Measurements from ENCODE around the gene PWP2.
"Not testable (repeated sequence)": the region's sequence is repeated elsewhere in the genome, so short reads cannot be mapped to it uniquely, and the experiment has no call there.

PWP2 gene

DNA sequence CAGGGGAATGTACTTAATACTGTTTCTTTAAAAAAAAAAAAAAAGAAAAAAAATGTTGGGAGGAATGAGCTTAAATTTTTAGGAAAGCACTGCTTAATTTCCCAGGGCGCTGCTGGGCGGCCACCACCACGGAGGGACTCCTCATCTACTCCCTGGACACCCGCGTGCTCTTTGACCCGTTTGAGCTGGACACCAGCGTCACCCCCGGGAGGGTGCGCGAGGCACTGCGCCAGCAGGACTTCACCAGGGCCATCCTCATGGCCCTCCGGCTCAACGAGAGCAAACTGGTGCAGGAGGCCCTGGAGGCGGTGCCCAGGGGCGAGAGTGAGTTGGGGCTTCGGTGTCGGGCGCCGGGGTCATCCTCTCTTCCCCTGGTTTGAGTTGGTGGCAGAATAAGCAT is 20.6 kb downstream of the PWP2 start:
- not testable (repeated sequence) for FAIRE-seq; DNase-seq (ENCODE audit: insufficient read length, low spot score)

DNA sequence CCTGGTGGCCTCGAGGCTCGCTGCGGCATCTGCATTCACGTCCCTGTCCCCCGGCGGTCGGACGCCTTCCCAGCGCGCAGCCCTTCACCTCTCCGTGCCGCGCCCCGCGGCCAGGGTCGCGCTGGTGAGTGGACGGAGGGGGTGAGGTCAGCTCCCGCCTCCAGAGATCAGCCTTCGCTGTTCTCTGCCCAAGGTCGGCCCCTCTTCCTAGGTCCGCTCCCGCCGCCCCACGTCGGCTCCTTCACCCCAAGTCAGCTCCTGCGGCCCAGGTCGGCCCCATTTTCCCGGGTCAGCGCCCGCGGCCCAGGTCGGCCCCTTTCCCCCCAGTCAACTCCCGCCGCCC is 26.5 kb downstream of the PWP2 start:
- not testable (repeated sequence) for DNase-seq (ENCODE audit: insufficient read length, low spot score); FAIRE-seq

- not testable (repeated sequence) for FAIRE-seq; DNase-seq (ENCODE audit: insufficient read length, low spot score)
These were observed 27.5 kb downstream of the PWP2 start for GRCh38 chr21:44134732-44135131.

GRCh38 chr21:44138039-44138438 is 30.8 kb downstream of the PWP2 start:
- not testable (repeated sequence) for DNase-seq (ENCODE audit: insufficient read length, low spot score)
- FAIRE-seq = peak; percentile 99

GRCh38 chr21:44139787-44140551 is 32.8 kb downstream of the PWP2 start:
- FAIRE-seq = peak; percentile 49
- not testable (repeated sequence) for DNase-seq (ENCODE audit: insufficient read length, low spot score)

DNA sequence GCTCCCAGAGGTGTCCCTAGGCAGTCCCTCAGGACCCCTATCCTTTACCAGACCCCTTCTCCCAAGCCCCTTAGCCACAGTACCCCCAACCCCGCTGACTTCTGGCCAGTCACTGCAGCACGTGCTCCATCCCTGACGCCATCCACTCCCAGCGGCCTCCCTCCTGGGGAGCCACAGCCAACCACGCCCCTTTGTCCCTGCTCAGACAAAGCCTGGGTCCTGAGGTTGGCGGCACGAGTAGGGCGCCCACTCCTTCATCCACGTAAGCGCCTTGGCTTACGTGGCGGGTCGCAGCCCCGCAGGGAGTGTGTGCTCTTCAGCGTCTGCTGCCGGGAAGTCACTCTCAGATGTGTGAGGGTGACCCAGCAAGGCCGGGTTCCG is 33.3 kb downstream of the PWP2 start:
- not testable (repeated sequence) for DNase-seq (ENCODE audit: insufficient read length, low spot score); FAIRE-seq

DNA sequence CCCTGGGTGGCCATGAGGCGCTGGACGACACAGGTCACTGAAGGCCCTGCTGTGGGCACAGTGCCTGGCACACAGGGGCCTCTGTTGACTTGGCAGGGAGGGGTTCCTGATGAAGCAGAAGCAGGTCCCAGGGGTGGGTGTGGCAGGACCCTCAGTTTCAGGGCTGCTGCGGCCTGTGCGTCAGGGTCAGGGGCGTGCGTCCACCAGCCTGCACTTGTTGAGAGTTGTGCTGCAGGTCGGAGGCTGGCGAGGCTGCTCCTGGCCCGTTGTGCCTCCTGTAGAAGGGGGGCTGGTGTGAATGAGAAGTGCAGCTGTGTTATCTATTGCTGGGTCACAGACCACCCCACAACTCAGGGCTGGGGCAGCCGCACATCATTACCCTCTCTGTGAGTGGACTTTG is 35.3 kb downstream of the PWP2 start:
- FAIRE-seq; DNase-seq (ENCODE audit: insufficient read length, low spot score): not testable (repeated sequence)

GRCh38 chr21:44143380-44143779 is 36.2 kb downstream of the PWP2 start:
- peak; percentile 98 for FAIRE-seq
- not testable (repeated sequence) for DNase-seq (ENCODE audit: insufficient read length, low spot score)

DNA sequence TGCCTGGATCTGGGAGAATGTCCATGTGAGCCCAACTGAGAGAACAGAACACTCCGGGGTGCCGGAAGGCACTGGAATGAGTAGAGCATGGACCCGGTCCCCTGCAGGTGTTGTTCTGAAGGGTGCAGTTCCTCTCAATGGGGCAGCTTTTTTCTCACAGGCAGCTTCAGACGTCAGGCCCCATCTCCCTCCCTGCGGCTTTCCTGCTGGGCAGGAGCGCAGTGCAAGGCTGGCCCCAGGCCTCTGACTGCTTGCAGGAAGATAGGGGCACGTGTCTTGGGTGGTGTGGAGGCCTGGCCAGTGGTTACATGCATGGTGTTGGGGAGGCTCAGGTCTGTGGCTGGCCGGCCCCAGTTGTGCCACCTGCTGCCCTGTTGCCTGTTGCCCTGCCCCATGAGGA is 36.8 kb downstream of the PWP2 start:
- DNase-seq (ENCODE audit: insufficient read length, low spot score); FAIRE-seq: not testable (repeated sequence)

DNA sequence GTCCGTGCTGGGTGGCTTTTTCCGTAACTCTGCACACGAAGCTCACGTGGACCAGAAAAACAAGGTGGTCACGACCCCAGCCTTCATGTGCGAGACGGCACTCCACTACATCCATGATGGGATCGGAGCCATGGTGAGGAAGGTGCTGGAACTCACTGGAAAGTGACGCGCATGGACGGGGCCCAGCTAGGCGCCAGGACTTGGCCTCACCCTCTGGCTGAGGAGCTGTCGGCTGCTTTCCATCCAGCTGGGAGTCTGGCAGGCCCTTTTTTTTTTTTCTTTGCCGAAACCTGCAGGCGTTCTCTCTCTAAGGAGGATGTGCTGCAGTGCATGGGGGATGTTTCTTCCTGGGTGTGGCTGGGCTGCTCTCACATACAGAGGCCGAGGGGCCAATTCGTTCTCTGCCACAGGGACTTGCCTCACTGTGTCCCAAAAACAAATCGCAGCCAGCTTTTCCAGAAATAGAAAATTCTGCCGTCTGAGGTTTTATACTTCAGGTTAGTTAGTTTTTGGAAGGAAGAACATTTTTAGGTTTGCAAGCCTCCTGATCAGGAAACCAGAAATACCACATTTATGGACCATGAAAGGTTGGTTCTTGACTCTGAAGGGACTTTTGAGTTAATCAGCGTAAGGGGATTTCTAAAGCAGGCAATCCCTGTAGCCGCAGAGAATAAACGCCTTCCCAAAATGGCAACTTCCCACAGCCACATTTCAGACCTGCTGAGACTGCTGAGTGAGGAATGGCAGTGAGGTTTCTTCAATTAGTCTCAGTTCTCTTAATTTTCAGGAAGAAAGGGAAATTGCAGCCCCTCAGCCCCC is 37.8 kb downstream of the PWP2 start:
- not testable (repeated sequence) for FAIRE-seq; DNase-seq (ENCODE audit: insufficient read length, low spot score)

- FAIRE-seq = not testable (repeated sequence)
These were observed 38.4 kb downstream of the PWP2 start for GRCh38 chr21:44145616-44146015.

GRCh38 chr21:44147108-44147507 is 39.9 kb downstream of the PWP2 start:
- DNase-seq (ENCODE audit: insufficient read length, low spot score) = not testable (repeated sequence)
- peak; percentile 94 for FAIRE-seq

More at GRCh38 chr21:44145616-44146015, 38.4 kb downstream of the PWP2 start:
- DNase-seq (ENCODE audit: insufficient read length, low spot score) = not testable (repeated sequence)

DNA sequence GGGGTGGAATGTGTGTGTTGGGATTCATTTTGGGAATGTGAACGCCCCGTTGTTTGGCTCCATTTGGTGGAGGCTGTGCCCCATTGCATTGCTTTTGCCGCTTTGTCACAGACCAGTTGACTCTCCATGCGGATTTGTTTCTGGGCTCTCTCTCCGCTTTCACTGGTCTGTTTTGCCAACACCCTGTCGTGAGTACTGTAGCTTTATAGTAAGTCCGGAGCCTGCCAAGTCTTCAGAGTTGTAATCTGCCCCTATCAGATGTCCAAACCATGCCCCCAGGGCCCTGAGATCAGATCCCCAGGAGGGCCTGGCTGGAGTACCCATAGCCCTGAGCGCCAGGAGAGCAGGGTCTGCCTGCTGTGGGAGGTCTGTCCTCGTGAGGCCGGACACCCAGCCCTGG is 43.1 kb downstream of the PWP2 start:
- FAIRE-seq; DNase-seq (ENCODE audit: insufficient read length, low spot score): not testable (repeated sequence)

DNA sequence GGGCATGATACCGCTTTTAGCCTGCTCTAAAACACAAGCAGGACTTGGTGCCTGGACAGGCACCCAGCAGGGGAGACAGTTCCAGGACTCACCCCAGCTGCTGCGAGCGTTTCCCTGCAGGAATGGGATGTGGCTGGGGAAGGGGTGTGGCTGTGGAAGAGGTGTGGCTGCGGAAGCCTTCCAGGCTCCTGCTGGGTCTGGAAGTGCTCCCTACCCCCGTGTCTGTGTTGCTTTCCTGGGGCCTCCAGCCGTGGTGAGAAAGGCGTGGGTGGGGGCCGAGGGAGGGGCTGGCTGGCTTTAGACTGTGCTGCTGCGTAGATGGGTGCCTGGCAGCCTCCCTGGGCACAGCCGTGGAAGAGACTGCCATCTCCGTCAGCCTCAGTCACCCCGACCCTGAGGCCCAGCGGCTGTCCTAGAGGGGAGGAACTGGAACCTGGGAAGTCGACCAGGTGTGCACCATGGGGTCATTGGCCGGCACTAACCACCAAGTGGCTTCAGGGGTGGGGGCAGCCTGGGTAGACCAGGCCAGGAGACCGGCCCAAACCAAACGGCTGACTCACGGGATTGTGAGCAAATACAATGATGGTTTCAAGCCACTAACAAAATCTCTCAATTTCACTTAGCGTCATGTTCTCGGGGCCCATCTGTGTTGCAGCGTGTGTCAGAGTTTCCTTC is 46.2 kb downstream of the PWP2 start:
- not testable (repeated sequence) for FAIRE-seq; DNase-seq (ENCODE audit: insufficient read length, low spot score)

DNA sequence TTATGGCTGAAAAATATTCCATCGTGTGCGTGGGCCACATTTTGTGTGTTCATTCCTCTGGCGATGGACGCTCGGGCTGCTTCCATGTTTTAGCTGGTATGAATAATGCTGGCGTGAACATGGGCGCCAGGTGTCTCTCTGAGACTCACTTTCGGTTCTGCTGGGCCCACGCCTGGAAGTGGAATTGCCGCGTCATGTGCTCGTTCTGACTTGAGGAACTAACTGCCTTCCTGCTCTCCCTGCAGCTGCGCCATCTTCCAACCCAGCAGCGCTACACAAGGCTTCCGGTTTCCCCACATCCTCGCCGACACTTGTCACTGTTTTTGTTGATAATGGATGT is 46.7 kb downstream of the PWP2 start:
- DNase-seq (ENCODE audit: insufficient read length, low spot score) = not testable (repeated sequence)
- peak; percentile 93 for FAIRE-seq

- DNase-seq (ENCODE audit: insufficient read length, low spot score) = not testable (repeated sequence)
- FAIRE-seq = peak; percentile 93
These were observed 47.6 kb downstream of the PWP2 start for GRCh38 chr21:44154816-44155230.

- not testable (repeated sequence) for FAIRE-seq; DNase-seq (ENCODE audit: insufficient read length, low spot score)
These were observed 48.2 kb downstream of the PWP2 start for GRCh38 chr21:44155231-44155993.

- not testable (repeated sequence) for DNase-seq (ENCODE audit: insufficient read length, low spot score); FAIRE-seq
These were observed 48.8 kb downstream of the PWP2 start for GRCh38 chr21:44155994-44156380.

DNA sequence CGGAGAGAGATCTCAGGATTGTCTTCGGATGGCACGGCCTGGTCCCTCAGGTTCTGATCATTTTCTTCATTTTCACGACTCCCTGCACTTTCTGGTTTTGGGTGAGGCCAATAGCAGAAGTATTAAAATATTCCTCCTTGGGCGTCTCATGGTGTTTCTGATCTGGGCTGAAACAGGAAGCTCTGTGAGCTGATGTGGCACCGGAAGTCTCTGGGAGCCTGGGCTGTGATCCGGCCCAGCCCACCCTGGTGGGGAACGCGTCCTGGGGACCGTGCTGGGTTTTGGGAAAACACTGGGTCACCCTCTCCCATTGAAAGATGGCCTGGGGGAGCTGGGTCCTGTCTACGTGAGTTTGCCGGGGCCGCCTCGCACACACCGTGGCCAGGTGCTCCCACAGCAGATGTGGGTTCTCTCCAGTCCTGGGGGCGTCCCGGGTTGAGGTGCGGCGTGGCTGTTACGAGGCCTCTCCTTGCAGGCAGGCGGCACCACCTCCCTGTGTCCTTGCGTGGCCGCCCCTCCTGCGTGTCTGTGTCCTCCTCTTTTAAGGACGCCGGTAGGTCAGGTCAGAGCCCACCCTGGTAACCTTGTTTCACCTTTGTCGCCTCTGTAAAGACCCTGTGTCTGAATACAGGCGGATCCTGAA is 50.4 kb downstream of the PWP2 start:
- DNase-seq (ENCODE audit: insufficient read length, low spot score) = not testable (repeated sequence)
- peak; percentile 92 for FAIRE-seq

DNA sequence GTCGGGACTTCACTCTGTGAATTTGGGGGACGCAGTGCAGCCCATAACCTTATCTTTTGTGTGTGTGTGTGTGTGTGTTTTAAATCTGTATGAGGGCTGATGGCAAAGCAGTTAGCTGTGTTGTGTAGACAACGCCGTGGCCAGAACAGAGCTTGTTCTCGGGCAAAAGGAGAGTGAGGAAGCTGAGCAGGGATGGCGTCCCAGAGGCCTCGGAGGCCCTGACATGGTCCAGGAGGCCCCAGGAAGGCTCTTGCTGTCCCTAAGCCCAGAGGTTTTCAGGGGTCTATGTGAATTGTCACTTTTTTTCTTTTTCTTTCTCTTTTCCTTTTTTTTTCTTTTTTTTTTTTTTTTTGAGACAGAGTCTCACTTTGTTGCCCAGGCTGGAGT is 50.9 kb downstream of the PWP2 start:
- FAIRE-seq; DNase-seq (ENCODE audit: insufficient read length, low spot score): not testable (repeated sequence)

Data from GM19239 (cell line).